HL-60 (cell line): Measurements from ENCODE around the gene CCDC187.

Experiments used
- DNase-seq, 2 experiments: peaks; one replicate each; pipeline ENCODE4 v3.0.0-alpha.2; 2010 to 2020; ENCODE audit warnings: low read depth in 1 of 2, low spot score in 1 of 2
- H3K27ac ChIP-seq: fragments of 250-450 bp; sonication (Bioruptor Pico); replicated peaks from 2 replicates; pipeline ENCODE4 v1.5.1; 2020; ENCODE audit warnings: mild to moderate bottlenecking, moderate library complexity
- H3K27me3 ChIP-seq: fragments of 250-450 bp; sonication (Bioruptor Pico); 2 replicates; pipeline ENCODE4 v1.5.1; 2021; ENCODE audit warnings: mild to moderate bottlenecking, moderate library complexity; ENCODE audit not compliant: insufficient read depth, poor library complexity, severe bottlenecking
- H3K4me3 ChIP-seq: replicated peaks from 2 replicates; pipeline ENCODE4 v1.5.1; 2011; ENCODE audit warnings: mild to moderate bottlenecking, control low read depth, low read length; ENCODE audit not compliant: insufficient read depth
- CTCF ChIP-seq: IDR thresholded peaks from one replicate; pipeline ENCODE4 v1.5.1; 2011; ENCODE audit warnings: low read length, control low read depth, inconsistent platforms; ENCODE audit not compliant: insufficient read depth
- GABPA ChIP-seq: IDR thresholded peaks from 2 replicates; pipeline ENCODE4 v1.6.1; 2012; ENCODE audit warnings: low read depth
- POLR2AphosphoS5 ChIP-seq: IDR thresholded peaks from 2 replicates; pipeline ENCODE4 v1.6.1; 2012; ENCODE audit warnings: low read depth
- REST ChIP-seq: IDR thresholded peaks from 2 replicates; pipeline ENCODE4 v1.6.1; 2012; ENCODE audit warnings: low read depth; ENCODE audit not compliant: insufficient replicate concordance
- SPI1 ChIP-seq: IDR thresholded peaks from 2 replicates; pipeline ENCODE4 v1.6.1; 2012; ENCODE audit warnings: low read depth, mild to moderate bottlenecking, borderline replicate concordance

The CCDC187 gene

GRCh38 chr9:136327304-136327974 lies 23.5 kb upstream of the CCDC187 start, which contains the start of gene GPSM1:
GPSM1 (plus strand) TSS chr9:136327539; CDS start chr9:136327696, 157 bp downstream.
- H3K4me3 ChIP-seq, result peak within 1 kb of the TSS; percentile 14
- no peak within 1 kb of the TSS for H3K27ac ChIP-seq
- H3K27me3 ChIP-seq, result peaks cover 18% of the 10 kb centered on the region
- no peak for TF ChIP-seq GABPA
- no peak for TF ChIP-seq SPI1
- no peak for TF ChIP-seq REST
- no peak for TF ChIP-seq CTCF
- TF ChIP-seq POLR2AphosphoS5, result no peak
- DNase-seq, result peak in 1 of 2 experiments; percentile 41

GRCh38 chr9:136326761-136327303 lies 22.9 kb upstream of the CCDC187 start:
- TF ChIP-seq SPI1, result no peak
- TF ChIP-seq CTCF, result no peak
- no peak for TF ChIP-seq REST
- no peak for TF ChIP-seq GABPA
- TF ChIP-seq POLR2AphosphoS5, result no peak
- DNase-seq, result no peak
- Histone ChIP-seq H3K27me3 (peaks cover 21% of the 10 kb centered on the region), H3K27ac (no peak overlapping the region), H3K4me3 (no peak overlapping the region)

- peaks cover 21% of the 10 kb centered on the region for H3K27me3 ChIP-seq
- no peak for DNase-seq
- no peak for TF ChIP-seq CTCF
- TF ChIP-seq POLR2AphosphoS5, result no peak
- TF ChIP-seq GABPA, result no peak
- no peak for TF ChIP-seq SPI1
- no peak for TF ChIP-seq REST
- no peak overlapping the region for H3K4me3 ChIP-seq
- H3K27ac ChIP-seq, result no peak overlapping the region
Measured at GRCh38 chr9:136326061-136326760, 22.3 kb upstream of the CCDC187 start.
